GM12873 (cell line): ENCODE results near the gene ASPSCR1.

Experiments
- TF ChIP-seq, protein P1 (sequence below): IDR thresholded peaks from 2 replicates; pipeline ENCODE4 v1.5.1; 2012; ENCODE audit warnings: low read depth, mild to moderate bottlenecking, moderate library complexity, low read length, control low read depth; ENCODE audit not compliant: insufficient read depth; ENCODE audit errors: missing control alignments

The ASPSCR1 gene

DNA sequence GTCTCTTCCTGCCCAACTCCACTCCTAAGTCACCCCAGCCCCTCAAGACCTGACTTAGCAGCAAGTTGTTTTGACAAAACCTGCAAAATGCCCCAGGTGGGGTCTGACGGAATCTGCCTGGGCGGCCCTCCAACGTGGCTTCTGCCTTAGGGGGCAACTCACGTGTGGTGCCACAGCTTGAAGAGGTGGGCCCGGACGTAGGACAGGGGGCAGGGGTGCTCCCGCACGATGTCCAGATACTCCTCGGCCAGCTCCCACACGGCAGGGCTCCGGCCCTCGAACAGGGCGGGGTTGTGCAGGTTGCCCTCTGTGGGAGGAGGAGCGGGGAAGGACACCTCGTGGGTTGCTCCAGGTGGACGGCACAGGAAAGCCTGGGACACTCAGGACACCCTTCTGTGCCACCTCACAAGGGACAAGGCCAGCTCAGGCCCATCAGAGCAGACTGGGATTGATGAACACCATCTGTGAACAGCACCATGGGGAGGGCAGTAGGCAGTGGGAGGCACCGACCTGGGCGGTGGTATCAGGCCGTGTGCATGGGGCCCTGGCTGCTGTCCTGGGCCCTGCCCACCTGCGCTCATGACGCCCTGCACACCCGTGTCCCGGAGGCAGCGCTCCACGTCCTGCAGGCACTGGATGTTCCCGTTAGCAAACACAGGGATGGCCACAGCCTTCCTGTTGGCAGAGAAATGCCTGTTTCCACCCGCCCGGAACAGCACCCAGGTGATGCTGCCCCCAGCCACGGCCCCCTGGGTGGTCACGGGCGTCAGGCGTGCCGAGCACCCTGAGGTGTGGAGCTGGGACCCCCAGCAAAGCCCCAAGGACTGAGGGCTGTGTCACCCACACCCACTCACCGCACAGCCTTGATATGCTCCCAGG is 83.9 kb downstream of the ASPSCR1 start:
- TF ChIP-seq, protein P1, sequence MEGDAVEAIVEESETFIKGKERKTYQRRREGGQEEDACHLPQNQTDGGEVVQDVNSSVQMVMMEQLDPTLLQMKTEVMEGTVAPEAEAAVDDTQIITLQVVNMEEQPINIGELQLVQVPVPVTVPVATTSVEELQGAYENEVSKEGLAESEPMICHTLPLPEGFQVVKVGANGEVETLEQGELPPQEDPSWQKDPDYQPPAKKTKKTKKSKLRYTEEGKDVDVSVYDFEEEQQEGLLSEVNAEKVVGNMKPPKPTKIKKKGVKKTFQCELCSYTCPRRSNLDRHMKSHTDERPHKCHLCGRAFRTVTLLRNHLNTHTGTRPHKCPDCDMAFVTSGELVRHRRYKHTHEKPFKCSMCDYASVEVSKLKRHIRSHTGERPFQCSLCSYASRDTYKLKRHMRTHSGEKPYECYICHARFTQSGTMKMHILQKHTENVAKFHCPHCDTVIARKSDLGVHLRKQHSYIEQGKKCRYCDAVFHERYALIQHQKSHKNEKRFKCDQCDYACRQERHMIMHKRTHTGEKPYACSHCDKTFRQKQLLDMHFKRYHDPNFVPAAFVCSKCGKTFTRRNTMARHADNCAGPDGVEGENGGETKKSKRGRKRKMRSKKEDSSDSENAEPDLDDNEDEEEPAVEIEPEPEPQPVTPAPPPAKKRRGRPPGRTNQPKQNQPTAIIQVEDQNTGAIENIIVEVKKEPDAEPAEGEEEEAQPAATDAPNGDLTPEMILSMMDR: no peak

DNA sequence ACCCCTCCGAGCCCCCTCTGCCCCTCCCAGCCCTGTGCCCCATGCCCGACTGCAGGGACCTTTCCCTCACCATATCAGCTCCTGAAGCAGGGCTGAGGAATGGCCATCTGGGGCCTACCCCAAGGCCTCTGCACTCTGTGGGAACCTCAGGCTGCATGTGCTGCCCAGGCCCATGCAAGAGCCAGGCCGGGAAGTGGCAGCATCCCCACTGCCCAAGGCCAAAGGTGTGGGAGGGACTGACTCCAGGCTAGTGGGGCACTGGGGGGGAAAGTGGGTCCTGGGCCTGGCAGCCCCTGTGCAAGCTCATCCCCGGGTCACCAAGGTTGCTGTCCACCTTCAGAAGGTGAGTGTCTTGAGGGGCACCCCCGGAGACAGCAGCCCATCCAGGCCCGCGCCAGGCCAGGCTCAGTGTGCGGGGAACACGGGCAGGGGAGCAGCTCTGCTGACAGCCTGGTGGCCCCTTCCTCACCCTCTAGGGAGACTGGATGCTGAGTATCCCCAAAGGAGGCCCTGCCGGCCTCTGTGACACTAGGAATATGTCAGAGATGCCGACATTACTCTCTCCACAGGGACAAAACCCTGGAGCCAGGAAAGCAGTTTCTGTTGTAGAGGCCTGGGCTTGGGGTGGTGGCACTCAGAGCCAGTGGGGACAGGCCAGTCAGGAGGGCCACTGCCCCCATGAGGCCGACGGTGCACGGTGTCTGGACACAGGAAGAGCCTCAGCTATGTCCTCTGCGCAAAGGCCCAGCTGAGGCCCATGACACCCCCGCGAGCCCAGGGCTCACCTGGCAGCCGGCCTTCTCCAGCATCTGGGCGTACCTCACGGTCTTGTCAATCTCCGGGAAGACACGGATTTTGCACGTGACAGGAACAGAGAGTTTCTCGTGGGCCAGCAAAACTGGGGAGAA is 84.9 kb downstream of the ASPSCR1 start:
- TF ChIP-seq, protein P1: no peak

DNA sequence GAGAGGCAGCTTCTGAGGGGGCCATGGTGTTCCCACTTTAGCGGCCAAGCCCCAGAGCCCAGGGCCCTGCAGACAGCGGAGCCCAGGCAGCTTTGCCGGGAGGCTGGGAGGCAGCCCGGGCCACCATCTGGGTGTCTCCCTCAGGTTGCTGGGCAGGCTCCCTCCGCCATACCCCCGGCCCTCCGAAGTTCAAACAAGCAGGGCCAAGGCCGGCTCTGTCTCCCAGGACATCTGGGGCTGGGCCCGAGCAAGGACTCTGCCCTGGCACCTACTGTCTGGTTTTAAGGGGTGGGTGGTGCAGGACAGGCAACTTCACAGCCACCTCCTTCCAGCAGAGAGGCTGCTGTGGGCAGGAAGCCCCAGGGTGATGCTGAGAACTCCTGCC is 85.5 kb downstream of the ASPSCR1 start:
- TF ChIP-seq, protein P1: no peak

DNA sequence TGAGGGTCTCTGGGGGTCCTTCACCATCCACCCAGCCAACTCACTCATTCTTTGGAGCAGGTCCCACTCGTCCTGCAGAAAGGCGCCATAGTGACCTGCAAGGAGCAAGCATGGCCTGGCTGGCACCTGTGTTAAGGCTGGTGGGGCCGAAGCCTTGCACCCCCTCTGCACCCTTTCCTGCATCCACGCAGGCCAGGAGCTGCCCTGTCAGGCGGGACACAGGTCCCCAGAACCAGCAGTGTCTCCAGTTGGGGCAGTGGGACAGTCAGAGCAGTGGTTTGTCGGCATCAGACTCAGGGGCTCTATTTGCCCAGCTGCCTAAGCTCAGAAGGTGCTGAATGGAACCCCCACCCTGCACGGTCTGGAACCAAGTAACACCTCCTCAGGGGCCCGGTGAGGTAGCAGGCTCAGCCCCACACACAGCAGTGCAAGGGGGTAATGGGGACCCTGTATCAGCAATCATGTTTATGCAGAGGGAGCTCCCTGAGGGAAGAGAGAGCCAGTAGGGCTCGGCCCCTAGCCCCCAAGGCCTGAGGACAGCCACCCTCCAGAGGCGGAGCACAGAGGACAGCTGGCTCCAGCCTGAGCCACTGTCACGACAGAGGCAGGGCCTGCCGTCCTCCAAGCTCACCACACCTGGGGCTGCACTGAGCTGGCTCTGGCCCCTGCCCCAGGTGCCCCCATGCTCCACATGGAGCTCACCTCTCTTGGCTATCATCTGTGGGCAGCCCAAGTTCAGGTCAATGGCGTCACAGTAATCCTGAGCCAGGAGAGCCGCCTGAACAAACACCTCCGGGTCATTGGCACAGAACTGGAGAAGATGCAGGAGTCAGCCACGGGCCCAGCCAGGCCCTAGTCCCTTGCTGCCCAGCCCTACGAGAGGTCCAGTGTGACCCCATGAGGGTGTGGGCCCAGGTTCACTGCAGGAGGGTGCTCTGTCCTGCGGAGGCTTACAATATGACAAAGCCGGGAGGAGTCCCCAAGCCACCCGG is 86.3 kb downstream of the ASPSCR1 start:
- TF ChIP-seq, protein P1: no peak

DNA sequence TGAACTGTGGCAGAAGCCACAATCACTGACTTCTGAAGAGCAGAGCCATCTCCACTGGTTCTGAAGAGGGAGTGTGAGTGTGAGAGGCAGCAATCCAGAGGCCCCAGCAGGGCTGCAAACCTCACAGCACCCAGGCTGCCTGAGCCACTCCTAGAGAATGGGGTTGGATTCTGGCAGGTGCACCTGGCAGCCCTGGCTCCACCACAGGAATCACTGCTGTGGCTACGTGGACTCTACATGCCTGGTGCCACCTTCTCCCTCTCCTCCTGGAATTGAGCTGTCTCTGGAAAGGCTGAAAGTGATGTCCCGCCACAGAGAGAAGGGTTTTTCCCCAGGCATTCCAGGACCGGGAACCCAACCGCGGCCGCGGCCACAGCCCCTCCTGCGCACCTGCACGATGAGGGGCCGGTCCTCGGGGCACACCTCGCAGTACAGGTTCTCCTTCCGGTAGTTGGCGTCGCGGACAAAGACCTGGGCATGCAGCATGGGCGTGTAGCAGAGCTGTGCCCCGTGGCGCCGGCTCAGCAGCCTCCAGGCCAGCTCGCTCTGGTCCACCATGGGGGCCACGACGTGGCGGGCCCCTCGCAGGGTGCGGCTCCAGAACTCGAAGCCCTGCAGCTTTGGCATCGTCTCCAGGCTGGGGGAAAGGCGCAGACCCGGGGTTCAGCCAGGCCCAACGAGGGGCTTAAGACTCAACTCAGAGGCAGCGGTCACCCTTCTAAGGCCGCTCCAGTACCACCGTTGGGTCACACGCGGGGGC is 87.2 kb downstream of the ASPSCR1 start:
- TF ChIP-seq, protein P1: no peak

DNA sequence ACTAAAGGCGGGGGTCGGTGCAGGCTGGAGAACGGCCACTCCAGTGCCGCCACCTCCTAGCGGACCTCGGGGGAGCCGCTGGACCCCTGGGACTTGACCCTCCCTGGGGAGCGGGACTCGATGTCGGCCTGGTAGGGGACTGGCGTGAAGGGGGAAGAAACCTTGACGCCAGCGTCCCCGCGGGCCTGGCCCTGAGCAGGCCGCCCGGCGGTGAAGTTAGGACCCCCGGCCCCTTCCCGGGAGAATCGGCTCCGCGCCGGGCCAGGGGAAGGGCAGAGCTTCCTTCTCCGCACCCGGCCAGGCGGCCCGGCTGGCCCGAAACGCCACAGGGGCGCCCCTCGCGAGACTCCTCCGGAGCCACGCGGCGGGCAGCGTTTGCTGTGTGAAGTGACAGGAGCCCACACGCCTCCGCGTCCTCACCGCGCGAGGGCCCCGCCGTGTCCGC is 87.8 kb downstream of the ASPSCR1 start:
- TF ChIP-seq, protein P1: no peak
